Measurements from ENCODE around the gene PARD3.

DNA sequence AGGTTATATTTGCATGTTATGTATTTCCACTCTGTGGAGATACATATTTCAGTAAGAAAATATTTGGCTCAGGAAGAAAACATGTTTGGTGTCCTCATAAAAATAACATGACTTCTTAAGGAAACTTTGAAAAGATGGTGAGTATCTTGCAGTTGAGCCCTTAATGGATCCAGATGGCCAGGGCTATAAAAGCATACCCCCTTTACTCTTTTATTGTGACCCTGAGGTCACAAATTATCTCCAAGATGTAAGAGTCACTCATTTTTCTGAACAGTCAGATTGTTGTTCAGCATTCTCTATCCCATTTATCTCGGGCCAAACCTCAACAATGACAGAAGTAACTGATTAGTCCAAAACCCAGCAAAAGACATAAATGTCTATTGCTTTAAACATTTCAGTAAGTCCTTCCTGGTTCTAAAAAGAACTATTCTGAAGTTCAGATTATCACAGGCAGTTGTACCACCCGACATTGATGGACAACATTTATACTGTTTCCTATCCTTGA lies 539.4 kb downstream of the PARD3 start:
- TF ChIP-seq, protein P1, sequence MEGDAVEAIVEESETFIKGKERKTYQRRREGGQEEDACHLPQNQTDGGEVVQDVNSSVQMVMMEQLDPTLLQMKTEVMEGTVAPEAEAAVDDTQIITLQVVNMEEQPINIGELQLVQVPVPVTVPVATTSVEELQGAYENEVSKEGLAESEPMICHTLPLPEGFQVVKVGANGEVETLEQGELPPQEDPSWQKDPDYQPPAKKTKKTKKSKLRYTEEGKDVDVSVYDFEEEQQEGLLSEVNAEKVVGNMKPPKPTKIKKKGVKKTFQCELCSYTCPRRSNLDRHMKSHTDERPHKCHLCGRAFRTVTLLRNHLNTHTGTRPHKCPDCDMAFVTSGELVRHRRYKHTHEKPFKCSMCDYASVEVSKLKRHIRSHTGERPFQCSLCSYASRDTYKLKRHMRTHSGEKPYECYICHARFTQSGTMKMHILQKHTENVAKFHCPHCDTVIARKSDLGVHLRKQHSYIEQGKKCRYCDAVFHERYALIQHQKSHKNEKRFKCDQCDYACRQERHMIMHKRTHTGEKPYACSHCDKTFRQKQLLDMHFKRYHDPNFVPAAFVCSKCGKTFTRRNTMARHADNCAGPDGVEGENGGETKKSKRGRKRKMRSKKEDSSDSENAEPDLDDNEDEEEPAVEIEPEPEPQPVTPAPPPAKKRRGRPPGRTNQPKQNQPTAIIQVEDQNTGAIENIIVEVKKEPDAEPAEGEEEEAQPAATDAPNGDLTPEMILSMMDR (IDR thresholded peaks at IDR 0.05), result no peak
- no peak for TF ChIP-seq POLR2AphosphoS5 (IDR thresholded peaks at IDR 0.05)
- TF ChIP-seq POLR2A (IDR thresholded peaks at IDR 0.05), result no peak
